HCT116 (cell line): Measurements from ENCODE around the gene ELOVL5. TPM values are rescaled to one million over a fixed set of nuclear protein-coding genes. Genes with fewer than 3 reads are reported as not detected.

ENCODE experiments used
- ATAC-seq: fragments of 200-7000 bp; cut with Tn5 transposase; 2 replicates; pipeline ENCODE4 v1.9.1; 2020; ENCODE audit warnings: mild to moderate bottlenecking, moderate library complexity
- BruUV-seq: library from RNA; stranded (reverse); fragments of 400-500 nt; replicated peaks from 2 replicates; lab custom pipeline; 2021; lab: Mats Ljungman, UMichigan
- CTCF ChIA-PET: fragments of 300-600 bp; sonication (Branson Sonifier 250); formaldehyde crosslinking; loops from one replicate; lab custom pipeline; 2021; ENCODE audit warnings: antibody characterized with exemption; lab: Charles Lee
- POLR2A ChIA-PET: fragments of 300-600, 350-600 bp; sonication (Branson Sonifier 250); formaldehyde crosslinking; loops from one replicate; lab custom pipeline; 2021; ENCODE audit warnings: antibody characterized with exemption; lab: Charles Lee
- RAD21 ChIA-PET, 2 experiments: fragments of 300-600 bp; sonication (Branson Sonifier 250); formaldehyde crosslinking; loops; one replicate each; lab custom pipeline; 2023; ENCODE audit warnings: low total read pairs in 2 of 2; ENCODE audit not compliant: uncharacterized antibody in 2 of 2, unreplicated experiment in 2 of 2, low non-redundant PET in 1 of 2; lab: Charles Lee
- DNase-seq: peaks from one replicate; pipeline ENCODE4 v3.0.0-alpha.2; 2010; ENCODE audit warnings: low read depth, low spot score
- H2AFZ ChIP-seq: fragments of 200-600 bp; shearing (Covaris generic), sonication (generic); 2 replicates; pipeline ENCODE4 v1.6.1; 2017; ENCODE audit warnings: low read depth, mixed run types, mixed read lengths, antibody characterized with exemption, low read length; ENCODE audit not compliant: poor library complexity, severe bottlenecking
- H3K27ac ChIP-seq: 2 replicates; pipeline ENCODE4 v1.5.1; 2012; ENCODE audit warnings: low read depth, low read length
- H3K27me3 ChIP-seq: fragments of 200-600 bp; sonication (generic); 2 replicates; pipeline ENCODE4 v1.6.1; 2016; ENCODE audit warnings: mixed run types, low read length, mixed read lengths; ENCODE audit not compliant: insufficient read depth
- H3K36me3 ChIP-seq, 2 experiments: fragments of 200-500 bp in 1 of 2; fragments of 200-600 bp in 1 of 2; sonication (Bioruptor generic) in 1 of 2; sonication (generic) in 1 of 2; 2 replicates each; pipeline versions ENCODE4 v1.5.1 to v1.6.1; 2014 to 2016; ENCODE audit warnings: low read length in 2 of 2, inconsistent platforms in 1 of 2, mixed read lengths in 1 of 2, mixed run types in 1 of 2; ENCODE audit not compliant: insufficient read depth in 2 of 2, control insufficient read depth in 1 of 2
- H3K4me1 ChIP-seq, 2 experiments: fragments of 200-600 bp in 1 of 2; sonication (generic) in 1 of 2; 2 replicates each; pipeline versions ENCODE4 v1.5.1 to v1.6.1; 2012 to 2017; ENCODE audit warnings: low read length in 2 of 2, inconsistent platforms in 1 of 2, mild to moderate bottlenecking in 1 of 2, mixed read lengths in 1 of 2, mixed run types in 1 of 2, moderate library complexity in 1 of 2; ENCODE audit not compliant: insufficient read depth in 2 of 2, control insufficient read depth in 1 of 2
- H3K4me2 ChIP-seq: fragments of 200-600 bp; sonication (generic); 2 replicates; pipeline ENCODE4 v1.6.1; 2017; ENCODE audit warnings: mixed run types, low read length, mixed read lengths
- H3K4me3 ChIP-seq, 2 experiments: fragments of 200-600 bp in 1 of 2; sonication (generic) in 1 of 2; replicated peaks in 1 of 2; 2 replicates each; pipeline ENCODE4 v1.5.1; 2011 to 2016; ENCODE audit warnings: low read length in 2 of 2, control low read depth in 1 of 2, low read depth in 1 of 2, mild to moderate bottlenecking in 1 of 2, mixed read lengths in 1 of 2, mixed run types in 1 of 2
- H3K79me2 ChIP-seq: fragments of 200-600 bp; sonication (generic); 2 replicates; pipeline ENCODE4 v1.6.1; 2017; ENCODE audit warnings: mild to moderate bottlenecking, mixed run types, low read length, moderate library complexity, mixed read lengths; ENCODE audit not compliant: insufficient read depth
- H3K9ac ChIP-seq: fragments of 200-600 bp; sonication (generic); 2 replicates; pipeline ENCODE4 v1.6.1; 2016; ENCODE audit warnings: low read length, mixed read lengths
- H3K9me2 ChIP-seq: fragments of 200-600 bp; sonication (generic), shearing (Covaris generic); 2 replicates; pipeline ENCODE4 v1.6.1; 2017; ENCODE audit warnings: mixed run types, mild to moderate bottlenecking, moderate library complexity; ENCODE audit not compliant: insufficient read depth
- H3K9me3 ChIP-seq, 2 experiments: fragments of 200-500 bp in 1 of 2; fragments of 200-600 bp in 1 of 2; sonication (Bioruptor generic) in 1 of 2; sonication (generic) in 1 of 2; 2 replicates each; pipeline ENCODE4 v1.6.1; 2014 to 2017; ENCODE audit warnings: low read length in 2 of 2, mixed read lengths in 2 of 2, inconsistent platforms in 1 of 2, low read depth in 1 of 2, mild to moderate bottlenecking in 1 of 2, mixed run types in 1 of 2, moderate library complexity in 1 of 2; ENCODE audit not compliant: control insufficient read depth in 1 of 2, insufficient read depth in 1 of 2
- H4K20me1 ChIP-seq: fragments of 200-600 bp; sonication (generic), shearing (Covaris generic); 2 replicates; pipeline ENCODE4 v1.6.1; 2017; ENCODE audit warnings: mixed run types, mild to moderate bottlenecking, moderate library complexity; ENCODE audit not compliant: insufficient read depth
- CEBPB ChIP-seq: IDR thresholded peaks from 2 replicates; pipeline ENCODE4 v1.6.1; 2012; ENCODE audit warnings: low read depth
- EGR1 ChIP-seq: IDR thresholded peaks from 2 replicates; pipeline ENCODE4 v1.6.1; 2012; ENCODE audit warnings: low read depth
- ELF1 ChIP-seq: IDR thresholded peaks from 2 replicates; pipeline ENCODE4 v1.6.1; 2012; ENCODE audit warnings: low read depth, borderline replicate concordance
- EZH2 ChIP-seq: fragments of 200-600 bp; sonication (generic); IDR thresholded peaks from 2 replicates; pipeline ENCODE4 v1.6.1; 2017; ENCODE audit warnings: antibody characterized with exemption, mixed run types
- EZH2phosphoT487 ChIP-seq: fragments of 200-600 bp; IDR thresholded peaks from 2 replicates; pipeline ENCODE4 v1.6.1; 2018; ENCODE audit warnings: antibody characterized with exemption, borderline replicate concordance
- FOSL1 ChIP-seq: IDR thresholded peaks from 2 replicates; pipeline ENCODE4 v1.6.1; 2012; ENCODE audit warnings: low read depth
- JUND ChIP-seq: IDR thresholded peaks from 2 replicates; pipeline ENCODE4 v1.6.1; 2012
- POLR2A ChIP-seq: IDR thresholded peaks from 2 replicates; pipeline ENCODE4 v1.7.0; 2011; ENCODE audit warnings: borderline replicate concordance; ENCODE audit not compliant: insufficient read depth, insufficient read length; ENCODE audit errors: extremely low read depth
- POLR2AphosphoS5 ChIP-seq: IDR thresholded peaks from 2 replicates; pipeline ENCODE4 v1.6.1; 2011; ENCODE audit warnings: mild to moderate bottlenecking, low read depth, low read length, moderate library complexity
- RAD21 ChIP-seq: IDR thresholded peaks from 2 replicates; pipeline ENCODE4 v1.6.1; 2012; ENCODE audit warnings: low read depth, mild to moderate bottlenecking
- SIN3A ChIP-seq: IDR thresholded peaks from 2 replicates; pipeline ENCODE4 v1.6.1; 2012; ENCODE audit warnings: low read depth
- SP1 ChIP-seq: IDR thresholded peaks from 2 replicates; pipeline ENCODE4 v1.6.1; 2012; ENCODE audit warnings: low read depth
- SRF ChIP-seq: IDR thresholded peaks from 2 replicates; pipeline ENCODE4 v1.6.1; 2012; ENCODE audit warnings: low read depth
- YY1 ChIP-seq: IDR thresholded peaks from 2 replicates; pipeline ENCODE4 v1.6.1; 2011; ENCODE audit warnings: low read length, low read depth, moderate library complexity, mild to moderate bottlenecking; ENCODE audit not compliant: insufficient replicate concordance; ENCODE audit errors: extremely low read depth
- ZNF274 ChIP-seq: fragments of 200-500 bp; sonication (Bioruptor generic); IDR thresholded peaks from 2 replicates; pipeline ENCODE4 v1.6.1; 2014; ENCODE audit warnings: mild to moderate bottlenecking, low read depth, low read length, inconsistent platforms
- intact Hi-C: fragments of 100-400 bp; cut with micrococcal nuclease; formaldehyde crosslinking; loops from 2 replicates; pipeline ENCODE4 v1.10.0; 2022
- total RNA-seq: library from RNA; stranded (reverse); gene quantifications from one replicate; pipeline ENCODE4 v1.2.1, GENCODE V29; 2021; ENCODE audit not compliant: unreplicated experiment
- TF ChIP-seq, protein P1 (sequence below): IDR thresholded peaks from 2 replicates; pipeline ENCODE4 v1.6.1; 2011; ENCODE audit warnings: mild to moderate bottlenecking, low read length, moderate library complexity; ENCODE audit not compliant: insufficient replicate concordance; ENCODE audit errors: extremely low read depth
- TF ChIP-seq, protein P2 (sequence below): IDR thresholded peaks from 2 replicates; pipeline ENCODE4 v1.6.1; 2012
- TF ChIP-seq, protein P3 (sequence below): IDR thresholded peaks from 2 replicates; pipeline ENCODE4 v1.6.1; 2012
- TF ChIP-seq, protein P4 (sequence below): IDR thresholded peaks from 2 replicates; pipeline ENCODE4 v1.6.1; 2012; ENCODE audit warnings: low read depth

The ELOVL5 gene
- total RNA-seq, 1 experiment from 2014 or later = 85.3 TPM

DNA sequence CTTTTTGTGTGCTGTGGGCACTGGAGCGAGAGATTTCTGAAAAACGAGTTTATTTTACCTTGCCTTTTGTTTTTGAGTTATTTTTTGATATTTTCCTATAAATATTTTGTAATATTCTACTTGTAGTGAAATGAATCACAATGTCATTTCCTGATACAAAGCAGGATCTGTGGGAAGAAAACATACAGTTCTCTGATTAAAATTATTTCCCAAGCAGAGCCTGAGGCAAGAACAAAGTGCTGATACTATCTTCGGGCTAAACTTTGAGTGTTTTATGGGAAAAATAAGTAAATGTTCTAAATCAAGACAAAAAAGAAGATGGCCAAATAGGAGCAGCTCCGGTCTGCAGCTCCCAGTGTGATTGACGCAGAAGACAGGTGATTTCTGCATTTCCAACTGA, 33.7 kb upstream of the ELOVL5 start:
- intact Hi-C loops = no loop called here
- ATAC-seq (no peak), DNase-seq (no peak)
- H3K4me2 ChIP-seq = no peak overlapping the region
- ChIA-PET CTCF (no interaction called here), RAD21 (no interaction called here), POLR2A (no interaction called here)
- H4K20me1 ChIP-seq = no peaks in the 10 kb centered on the region
- no peak overlapping the region for H2AFZ ChIP-seq
- no peaks in the 10 kb centered on the region for H3K9me3 ChIP-seq
- H3K9ac ChIP-seq = no peak overlapping the region
- H3K27ac ChIP-seq = no peak overlapping the region
- no peaks in the 10 kb centered on the region for H3K36me3 ChIP-seq
- H3K4me1 ChIP-seq = no peaks in the 10 kb centered on the region
- H3K79me2 ChIP-seq = no peaks in the 10 kb centered on the region
- H3K9me2 ChIP-seq = no peaks in the 10 kb centered on the region
- no peaks in the 10 kb centered on the region for H3K27me3 ChIP-seq
- TF ChIP-seq, protein P1, sequence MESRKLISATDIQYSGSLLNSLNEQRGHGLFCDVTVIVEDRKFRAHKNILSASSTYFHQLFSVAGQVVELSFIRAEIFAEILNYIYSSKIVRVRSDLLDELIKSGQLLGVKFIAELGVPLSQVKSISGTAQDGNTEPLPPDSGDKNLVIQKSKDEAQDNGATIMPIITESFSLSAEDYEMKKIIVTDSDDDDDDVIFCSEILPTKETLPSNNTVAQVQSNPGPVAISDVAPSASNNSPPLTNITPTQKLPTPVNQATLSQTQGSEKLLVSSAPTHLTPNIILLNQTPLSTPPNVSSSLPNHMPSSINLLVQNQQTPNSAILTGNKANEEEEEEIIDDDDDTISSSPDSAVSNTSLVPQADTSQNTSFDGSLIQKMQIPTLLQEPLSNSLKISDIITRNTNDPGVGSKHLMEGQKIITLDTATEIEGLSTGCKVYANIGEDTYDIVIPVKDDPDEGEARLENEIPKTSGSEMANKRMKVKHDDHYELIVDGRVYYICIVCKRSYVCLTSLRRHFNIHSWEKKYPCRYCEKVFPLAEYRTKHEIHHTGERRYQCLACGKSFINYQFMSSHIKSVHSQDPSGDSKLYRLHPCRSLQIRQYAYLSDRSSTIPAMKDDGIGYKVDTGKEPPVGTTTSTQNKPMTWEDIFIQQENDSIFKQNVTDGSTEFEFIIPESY = no peak
- TF ChIP-seq SIN3A = no peak
- TF ChIP-seq, protein P2, sequence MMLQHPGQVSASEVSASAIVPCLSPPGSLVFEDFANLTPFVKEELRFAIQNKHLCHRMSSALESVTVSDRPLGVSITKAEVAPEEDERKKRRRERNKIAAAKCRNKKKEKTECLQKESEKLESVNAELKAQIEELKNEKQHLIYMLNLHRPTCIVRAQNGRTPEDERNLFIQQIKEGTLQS = no peak
- no peak for TF ChIP-seq ELF1
- no peak for TF ChIP-seq YY1
- TF ChIP-seq EZH2 = no peak
- no peak for TF ChIP-seq FOSL1
- TF ChIP-seq POLR2A = no peak
- no peak for TF ChIP-seq EGR1
- no peak for TF ChIP-seq CEBPB
- no peak for TF ChIP-seq RAD21
- TF ChIP-seq, protein P3, sequence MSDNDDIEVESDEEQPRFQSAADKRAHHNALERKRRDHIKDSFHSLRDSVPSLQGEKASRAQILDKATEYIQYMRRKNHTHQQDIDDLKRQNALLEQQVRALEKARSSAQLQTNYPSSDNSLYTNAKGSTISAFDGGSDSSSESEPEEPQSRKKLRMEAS = no peak
- no peak for TF ChIP-seq JUND
- TF ChIP-seq POLR2AphosphoS5 = no peak
- no peak for TF ChIP-seq SP1
- TF ChIP-seq, protein P4, sequence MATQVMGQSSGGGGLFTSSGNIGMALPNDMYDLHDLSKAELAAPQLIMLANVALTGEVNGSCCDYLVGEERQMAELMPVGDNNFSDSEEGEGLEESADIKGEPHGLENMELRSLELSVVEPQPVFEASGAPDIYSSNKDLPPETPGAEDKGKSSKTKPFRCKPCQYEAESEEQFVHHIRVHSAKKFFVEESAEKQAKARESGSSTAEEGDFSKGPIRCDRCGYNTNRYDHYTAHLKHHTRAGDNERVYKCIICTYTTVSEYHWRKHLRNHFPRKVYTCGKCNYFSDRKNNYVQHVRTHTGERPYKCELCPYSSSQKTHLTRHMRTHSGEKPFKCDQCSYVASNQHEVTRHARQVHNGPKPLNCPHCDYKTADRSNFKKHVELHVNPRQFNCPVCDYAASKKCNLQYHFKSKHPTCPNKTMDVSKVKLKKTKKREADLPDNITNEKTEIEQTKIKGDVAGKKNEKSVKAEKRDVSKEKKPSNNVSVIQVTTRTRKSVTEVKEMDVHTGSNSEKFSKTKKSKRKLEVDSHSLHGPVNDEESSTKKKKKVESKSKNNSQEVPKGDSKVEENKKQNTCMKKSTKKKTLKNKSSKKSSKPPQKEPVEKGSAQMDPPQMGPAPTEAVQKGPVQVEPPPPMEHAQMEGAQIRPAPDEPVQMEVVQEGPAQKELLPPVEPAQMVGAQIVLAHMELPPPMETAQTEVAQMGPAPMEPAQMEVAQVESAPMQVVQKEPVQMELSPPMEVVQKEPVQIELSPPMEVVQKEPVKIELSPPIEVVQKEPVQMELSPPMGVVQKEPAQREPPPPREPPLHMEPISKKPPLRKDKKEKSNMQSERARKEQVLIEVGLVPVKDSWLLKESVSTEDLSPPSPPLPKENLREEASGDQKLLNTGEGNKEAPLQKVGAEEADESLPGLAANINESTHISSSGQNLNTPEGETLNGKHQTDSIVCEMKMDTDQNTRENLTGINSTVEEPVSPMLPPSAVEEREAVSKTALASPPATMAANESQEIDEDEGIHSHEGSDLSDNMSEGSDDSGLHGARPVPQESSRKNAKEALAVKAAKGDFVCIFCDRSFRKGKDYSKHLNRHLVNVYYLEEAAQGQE = no peak
- TF ChIP-seq SRF = no peak
- TF ChIP-seq EZH2phosphoT487 = no peak
- no peak for TF ChIP-seq ZNF274
- BruUV-seq = no TSS peak
- H3K4me3 ChIP-seq = no peak overlapping the region
